H1 (cell line): Measurements from ENCODE around the gene H1-8. TPM values are rescaled to one million over a fixed set of nuclear protein-coding genes. Genes with fewer than 3 reads are reported as not detected.

ENCODE experiments used
- polyA plus RNA-seq, 7 experiments: library from polyadenylated mRNA; depleted of rRNA in 3 of 7; stranded (reverse) in 5 of 7; unstranded in 2 of 7; fragments of >200 nt in 5 of 7; fragments of 200-250 nt in 2 of 7; gene quantifications; 1 replicate in 5 of 7; 2 replicates in 1 of 7; 4 replicates in 1 of 7; pipeline versions ENCODE4 v1.2.1 to v1.2.3, GENCODE V29; 2011 to 2013; ENCODE audit warnings: missing spikeins in 2 of 7, mixed read lengths in 2 of 7
- total RNA-seq: library from RNA; stranded (reverse); fragmentation: NEBNext Ultra II Directional; extraction: Animal tissue kit (Norgen Biotek cat#: 25700); gene quantifications from 2 replicates; pipeline ENCODE4 v1.2.1, GENCODE V29; 2021
- TF ChIP-seq, protein P1 (sequence below): fragments of 300-600 bp; sonication (generic); IDR thresholded peaks from 2 replicates; pipeline ENCODE4 v1.7.1; 2012; ENCODE audit warnings: low read length, moderate library complexity, mild to moderate bottlenecking, inconsistent platforms; ENCODE audit not compliant: insufficient replicate concordance

Gene H1-8
- total and polyA plus RNA-seq, 2 of the 8 experiments (the other 6 are each of a cell fraction or from before 2014, with no cell fraction given): not detected

DNA sequence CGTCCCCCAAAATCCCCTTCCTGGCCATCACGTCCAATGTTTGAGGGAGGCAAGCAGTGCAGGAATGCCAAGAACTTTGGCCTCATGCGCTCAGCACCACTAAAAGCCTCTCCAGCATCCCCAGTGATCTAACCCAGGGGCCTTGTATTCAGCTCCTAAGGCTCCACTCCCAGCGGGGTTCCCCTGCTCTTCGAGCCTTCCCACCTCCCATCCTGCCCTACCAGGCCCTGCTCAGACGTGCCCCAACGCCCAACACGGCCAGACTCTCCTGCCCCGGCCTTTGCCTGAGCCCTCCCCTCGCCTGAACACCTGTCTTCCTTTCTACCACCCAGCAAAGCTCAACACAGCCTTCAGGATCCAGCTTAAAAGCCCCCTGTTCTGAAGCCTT is 33.0 kb downstream of the H1-8 start (continued):
- TF ChIP-seq, protein P1, sequence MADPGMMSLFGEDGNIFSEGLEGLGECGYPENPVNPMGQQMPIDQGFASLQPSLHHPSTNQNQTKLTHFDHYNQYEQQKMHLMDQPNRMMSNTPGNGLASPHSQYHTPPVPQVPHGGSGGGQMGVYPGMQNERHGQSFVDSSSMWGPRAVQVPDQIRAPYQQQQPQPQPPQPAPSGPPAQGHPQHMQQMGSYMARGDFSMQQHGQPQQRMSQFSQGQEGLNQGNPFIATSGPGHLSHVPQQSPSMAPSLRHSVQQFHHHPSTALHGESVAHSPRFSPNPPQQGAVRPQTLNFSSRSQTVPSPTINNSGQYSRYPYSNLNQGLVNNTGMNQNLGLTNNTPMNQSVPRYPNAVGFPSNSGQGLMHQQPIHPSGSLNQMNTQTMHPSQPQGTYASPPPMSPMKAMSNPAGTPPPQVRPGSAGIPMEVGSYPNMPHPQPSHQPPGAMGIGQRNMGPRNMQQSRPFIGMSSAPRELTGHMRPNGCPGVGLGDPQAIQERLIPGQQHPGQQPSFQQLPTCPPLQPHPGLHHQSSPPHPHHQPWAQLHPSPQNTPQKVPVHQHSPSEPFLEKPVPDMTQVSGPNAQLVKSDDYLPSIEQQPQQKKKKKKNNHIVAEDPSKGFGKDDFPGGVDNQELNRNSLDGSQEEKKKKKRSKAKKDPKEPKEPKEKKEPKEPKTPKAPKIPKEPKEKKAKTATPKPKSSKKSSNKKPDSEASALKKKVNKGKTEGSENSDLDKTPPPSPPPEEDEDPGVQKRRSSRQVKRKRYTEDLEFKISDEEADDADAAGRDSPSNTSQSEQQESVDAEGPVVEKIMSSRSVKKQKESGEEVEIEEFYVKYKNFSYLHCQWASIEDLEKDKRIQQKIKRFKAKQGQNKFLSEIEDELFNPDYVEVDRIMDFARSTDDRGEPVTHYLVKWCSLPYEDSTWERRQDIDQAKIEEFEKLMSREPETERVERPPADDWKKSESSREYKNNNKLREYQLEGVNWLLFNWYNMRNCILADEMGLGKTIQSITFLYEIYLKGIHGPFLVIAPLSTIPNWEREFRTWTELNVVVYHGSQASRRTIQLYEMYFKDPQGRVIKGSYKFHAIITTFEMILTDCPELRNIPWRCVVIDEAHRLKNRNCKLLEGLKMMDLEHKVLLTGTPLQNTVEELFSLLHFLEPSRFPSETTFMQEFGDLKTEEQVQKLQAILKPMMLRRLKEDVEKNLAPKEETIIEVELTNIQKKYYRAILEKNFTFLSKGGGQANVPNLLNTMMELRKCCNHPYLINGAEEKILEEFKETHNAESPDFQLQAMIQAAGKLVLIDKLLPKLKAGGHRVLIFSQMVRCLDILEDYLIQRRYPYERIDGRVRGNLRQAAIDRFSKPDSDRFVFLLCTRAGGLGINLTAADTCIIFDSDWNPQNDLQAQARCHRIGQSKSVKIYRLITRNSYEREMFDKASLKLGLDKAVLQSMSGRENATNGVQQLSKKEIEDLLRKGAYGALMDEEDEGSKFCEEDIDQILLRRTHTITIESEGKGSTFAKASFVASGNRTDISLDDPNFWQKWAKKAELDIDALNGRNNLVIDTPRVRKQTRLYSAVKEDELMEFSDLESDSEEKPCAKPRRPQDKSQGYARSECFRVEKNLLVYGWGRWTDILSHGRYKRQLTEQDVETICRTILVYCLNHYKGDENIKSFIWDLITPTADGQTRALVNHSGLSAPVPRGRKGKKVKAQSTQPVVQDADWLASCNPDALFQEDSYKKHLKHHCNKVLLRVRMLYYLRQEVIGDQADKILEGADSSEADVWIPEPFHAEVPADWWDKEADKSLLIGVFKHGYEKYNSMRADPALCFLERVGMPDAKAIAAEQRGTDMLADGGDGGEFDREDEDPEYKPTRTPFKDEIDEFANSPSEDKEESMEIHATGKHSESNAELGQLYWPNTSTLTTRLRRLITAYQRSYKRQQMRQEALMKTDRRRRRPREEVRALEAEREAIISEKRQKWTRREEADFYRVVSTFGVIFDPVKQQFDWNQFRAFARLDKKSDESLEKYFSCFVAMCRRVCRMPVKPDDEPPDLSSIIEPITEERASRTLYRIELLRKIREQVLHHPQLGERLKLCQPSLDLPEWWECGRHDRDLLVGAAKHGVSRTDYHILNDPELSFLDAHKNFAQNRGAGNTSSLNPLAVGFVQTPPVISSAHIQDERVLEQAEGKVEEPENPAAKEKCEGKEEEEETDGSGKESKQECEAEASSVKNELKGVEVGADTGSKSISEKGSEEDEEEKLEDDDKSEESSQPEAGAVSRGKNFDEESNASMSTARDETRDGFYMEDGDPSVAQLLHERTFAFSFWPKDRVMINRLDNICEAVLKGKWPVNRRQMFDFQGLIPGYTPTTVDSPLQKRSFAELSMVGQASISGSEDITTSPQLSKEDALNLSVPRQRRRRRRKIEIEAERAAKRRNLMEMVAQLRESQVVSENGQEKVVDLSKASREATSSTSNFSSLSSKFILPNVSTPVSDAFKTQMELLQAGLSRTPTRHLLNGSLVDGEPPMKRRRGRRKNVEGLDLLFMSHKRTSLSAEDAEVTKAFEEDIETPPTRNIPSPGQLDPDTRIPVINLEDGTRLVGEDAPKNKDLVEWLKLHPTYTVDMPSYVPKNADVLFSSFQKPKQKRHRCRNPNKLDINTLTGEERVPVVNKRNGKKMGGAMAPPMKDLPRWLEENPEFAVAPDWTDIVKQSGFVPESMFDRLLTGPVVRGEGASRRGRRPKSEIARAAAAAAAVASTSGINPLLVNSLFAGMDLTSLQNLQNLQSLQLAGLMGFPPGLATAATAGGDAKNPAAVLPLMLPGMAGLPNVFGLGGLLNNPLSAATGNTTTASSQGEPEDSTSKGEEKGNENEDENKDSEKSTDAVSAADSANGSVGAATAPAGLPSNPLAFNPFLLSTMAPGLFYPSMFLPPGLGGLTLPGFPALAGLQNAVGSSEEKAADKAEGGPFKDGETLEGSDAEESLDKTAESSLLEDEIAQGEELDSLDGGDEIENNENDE: no peak
